Stimulated activated CD4-positive, alpha-beta T cell treated with anti-CD3 and anti-CD28 coated beads, Interleukin-15, amount 100 ng/mL, for 1 hour (primary cell): ENCODE results near the gene CRY1.
"Not testable (repeated sequence)": the region's sequence is repeated elsewhere in the genome, so short reads cannot be mapped to it uniquely, and the experiment has no call there.

Experiments
- DNase-seq, 2 donors: peaks; one replicate each; pipeline ENCODE4 v3.0.0-alpha.2; 2020; ENCODE audit warnings: low read depth in 1 of 2, low spot score in 1 of 2

The CRY1 gene

DNA sequence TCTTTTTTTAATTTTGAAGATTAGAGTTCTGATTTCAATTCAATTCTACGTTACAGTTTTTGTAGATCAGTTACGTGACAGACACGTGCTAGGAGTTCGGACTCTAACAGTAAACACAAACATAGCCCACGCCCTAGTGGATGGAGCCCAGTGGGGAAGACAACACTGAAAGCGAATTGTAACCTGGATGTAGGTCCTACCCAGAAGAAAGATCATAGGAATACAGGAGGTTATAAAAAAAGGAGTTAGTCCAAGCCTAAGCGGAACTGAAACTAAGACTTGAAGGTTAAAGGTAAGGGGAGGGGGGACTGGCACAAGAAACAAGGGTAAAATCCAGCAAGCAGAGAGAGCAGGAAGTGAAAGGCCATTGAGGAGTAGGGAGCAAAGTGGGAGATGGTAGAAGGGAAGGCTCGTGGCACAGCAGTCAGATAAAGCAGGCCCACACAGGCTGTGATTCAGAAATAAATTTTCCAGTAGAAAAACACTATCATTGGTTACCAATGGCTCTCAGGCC is 15.7 kb upstream of the CRY1 start:
- DNase-seq, result no peak

DNA sequence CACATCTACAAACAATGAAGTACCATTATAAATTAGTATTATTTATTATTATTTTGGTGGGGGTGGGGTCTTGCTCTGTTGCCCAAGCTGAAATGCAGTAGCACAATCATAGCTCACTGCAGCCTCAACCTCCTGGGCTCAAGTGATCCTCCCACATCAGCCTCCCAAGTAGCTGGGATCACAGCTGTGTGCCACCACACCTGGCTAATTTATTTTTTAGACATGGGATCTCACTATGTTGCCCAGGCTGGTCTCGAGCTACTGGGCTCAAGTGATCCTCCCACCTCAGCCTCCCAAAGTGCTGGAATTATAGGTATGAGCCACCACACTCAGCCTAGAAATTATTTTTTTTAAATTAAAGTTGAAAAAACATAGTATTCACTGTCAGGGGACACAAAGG is 15.0 kb upstream of the CRY1 start:
- DNase-seq, result not testable (repeated sequence)

DNA sequence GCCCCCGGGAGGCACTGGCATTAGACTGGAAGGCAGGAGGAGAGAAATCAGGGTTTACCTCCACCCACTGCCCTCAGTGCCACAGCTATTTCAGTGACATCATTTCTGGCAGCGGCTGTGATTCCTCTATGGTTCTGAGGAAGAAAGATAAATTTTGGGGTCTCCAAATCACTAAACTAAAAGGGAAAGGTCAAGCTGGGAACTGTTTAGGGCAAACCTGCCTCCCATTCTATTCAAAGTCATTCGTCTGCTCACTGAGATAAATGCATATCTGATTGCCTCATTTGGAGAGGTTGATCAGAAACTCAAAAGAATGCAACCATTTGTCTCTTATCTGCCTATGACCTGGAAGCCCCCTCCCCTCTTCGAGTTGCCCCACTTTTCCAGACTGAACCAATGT is 14.0 kb upstream of the CRY1 start:
- DNase-seq, result no peak

DNA sequence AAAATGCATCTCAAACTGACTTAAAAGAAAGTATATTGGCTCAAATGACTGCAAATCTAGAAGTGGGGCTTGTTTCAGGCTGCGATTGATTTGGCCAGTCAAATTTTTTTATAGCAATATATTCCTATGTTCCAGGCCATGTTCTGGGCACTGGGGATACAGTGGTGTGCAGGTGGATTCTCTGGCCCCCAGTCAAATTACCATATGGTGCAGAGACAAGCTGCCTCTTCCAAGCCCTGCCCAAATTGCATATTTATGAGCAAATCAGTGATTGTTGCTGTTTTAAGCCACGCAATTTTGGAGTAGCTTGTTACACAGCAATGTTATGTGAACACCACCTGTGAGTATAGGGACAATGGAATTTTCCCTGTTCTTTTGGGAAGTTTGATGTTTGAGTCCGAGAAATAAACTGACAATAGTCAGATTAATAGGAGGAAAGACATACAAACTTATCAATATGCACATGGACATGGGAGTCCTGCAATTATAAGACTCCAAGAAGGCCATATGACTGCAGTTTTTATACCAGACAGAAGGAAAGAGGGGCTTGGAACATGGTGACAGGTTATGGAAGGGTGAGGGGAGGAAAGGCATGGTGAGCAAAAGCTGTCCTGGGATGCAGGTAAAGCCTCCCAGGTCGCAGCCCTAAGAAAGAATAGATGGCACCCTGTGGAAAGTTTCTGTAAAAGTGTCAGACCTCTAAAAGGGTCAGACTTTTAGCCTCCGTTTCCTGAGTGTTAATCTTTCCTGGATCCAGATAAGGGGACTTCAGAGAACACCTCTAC is 13.1 kb upstream of the CRY1 start:
- no peak for DNase-seq

DNA sequence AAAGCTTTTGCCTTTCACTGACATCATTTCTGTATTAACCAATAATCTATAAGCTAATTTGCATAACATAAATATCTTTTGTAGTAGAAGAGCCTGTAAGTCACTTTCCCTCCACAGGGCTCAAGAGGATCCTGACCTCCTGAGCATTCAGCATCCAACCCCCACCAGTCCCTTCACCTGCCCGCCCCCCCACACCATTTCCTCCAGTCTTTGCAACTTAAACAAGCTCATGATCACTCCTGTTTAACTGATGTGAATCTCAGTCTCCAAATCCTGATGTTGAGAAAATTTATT is 12.0 kb upstream of the CRY1 start:
- DNase-seq, result no peak

DNA sequence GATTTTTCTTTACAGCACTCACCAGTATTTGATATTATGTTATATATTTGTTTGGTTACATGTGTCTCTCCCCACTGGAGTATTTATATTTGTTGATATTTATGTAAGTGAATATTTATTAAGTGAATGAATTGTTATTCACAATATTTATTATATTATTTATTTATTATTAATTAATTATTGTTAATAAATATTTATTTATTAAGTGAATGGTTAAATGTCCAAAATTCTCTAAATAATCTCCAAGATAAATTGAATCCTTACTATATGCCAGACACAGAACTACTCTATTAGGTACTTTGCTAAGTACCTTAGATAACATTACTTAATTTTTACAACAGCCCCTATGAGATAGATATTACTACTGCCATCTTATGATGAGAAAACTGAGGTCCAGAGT is 10.2 kb upstream of the CRY1 start:
- DNase-seq, result no peak

DNA sequence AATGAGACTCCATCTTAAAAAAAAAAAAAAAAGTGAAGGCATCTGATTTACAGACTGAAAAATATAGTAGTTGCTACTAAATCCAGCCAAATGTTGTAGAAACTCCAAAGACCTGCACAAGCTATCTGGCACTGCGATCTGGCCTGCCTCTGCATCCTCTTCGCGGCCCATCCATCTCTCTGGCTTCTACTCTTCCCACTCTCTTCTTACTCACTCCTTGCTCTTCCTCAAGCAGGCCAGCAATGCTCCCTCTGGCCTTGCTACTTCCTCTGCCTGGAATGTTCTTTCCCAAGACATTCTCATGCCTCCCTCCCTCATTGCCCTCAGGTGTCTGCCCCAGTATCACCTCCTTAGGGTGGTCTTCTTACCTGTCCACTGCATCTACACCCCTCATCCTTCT is 9.7 kb upstream of the CRY1 start:
- no peak for DNase-seq

DNA sequence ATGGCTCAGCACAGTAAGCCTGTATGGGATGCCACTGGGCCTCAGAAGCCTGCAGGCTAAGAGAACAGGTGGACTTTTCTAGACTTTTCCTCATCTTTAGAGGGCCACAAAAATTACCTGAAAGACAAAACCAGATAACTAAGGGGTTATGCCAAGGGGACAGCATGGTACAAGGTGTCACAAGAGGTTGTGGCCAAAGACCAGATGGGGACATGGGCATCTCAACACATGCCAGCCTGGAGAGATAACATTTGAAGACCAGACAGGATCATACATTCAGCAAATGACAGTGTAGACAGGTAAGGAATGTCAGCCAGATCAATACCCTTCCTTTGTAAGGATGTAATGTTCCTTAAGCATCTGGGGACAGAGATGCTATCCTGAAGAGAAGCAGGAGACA is 8.9 kb upstream of the CRY1 start:
- DNase-seq, result no peak

DNA sequence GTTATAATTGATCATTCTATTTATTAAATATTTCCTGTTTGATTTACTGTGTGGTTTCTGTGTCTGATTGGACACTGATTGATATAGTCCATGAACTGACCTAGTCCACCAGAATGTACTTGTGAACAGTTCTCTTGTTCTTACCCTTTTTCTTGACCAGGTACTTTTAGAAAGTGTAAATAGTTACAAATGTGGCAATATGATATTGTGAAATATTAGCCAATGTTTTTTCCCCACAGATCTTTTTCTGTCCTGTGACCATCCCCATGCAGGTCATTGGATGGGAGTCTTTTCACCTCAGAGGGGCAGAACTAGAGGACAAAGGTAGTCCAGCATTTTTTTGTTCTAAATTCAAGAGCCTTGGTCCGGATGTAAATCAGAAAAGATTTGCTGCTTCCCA is 8.3 kb upstream of the CRY1 start:
- DNase-seq, result no peak

DNA sequence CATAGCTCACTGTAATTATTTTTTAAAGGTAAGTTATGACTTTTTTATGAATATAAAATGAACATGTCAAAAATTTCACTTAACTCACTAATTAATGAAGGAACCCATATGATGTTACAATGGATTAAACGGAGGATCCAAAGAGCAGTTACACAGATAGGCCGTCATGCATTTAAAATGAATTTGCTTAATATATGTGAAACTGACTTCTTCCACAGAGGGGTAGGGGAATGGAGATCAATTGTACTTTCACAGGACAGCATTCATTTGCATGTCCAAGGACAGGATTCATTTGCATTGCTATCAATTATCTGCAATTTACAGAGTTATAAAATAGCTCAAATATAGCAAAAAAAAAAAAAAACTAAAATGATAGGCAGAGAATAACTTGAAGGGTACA is 6.6 kb upstream of the CRY1 start:
- DNase-seq, result no peak

DNA sequence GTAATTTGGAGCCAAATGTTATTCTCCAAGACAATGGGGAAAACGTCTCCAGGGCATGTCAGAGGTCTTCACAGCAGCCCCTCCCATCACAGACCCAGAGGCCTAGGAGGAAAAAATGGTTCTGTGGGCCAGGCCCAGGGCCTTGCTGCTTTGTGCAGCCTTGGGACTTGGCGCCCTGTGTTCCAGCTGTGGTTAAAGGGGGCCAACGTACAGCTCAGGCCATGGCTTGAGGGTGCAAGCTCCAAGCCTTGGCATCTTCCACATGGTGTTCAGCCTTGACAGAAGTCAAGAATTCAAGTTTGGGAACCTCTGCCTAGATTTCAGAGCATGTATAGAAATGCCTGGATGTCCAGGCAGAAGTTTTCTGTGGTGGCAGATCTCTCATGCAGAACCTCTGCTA is 3.2 kb upstream of the CRY1 start:
- DNase-seq, result no peak

DNA sequence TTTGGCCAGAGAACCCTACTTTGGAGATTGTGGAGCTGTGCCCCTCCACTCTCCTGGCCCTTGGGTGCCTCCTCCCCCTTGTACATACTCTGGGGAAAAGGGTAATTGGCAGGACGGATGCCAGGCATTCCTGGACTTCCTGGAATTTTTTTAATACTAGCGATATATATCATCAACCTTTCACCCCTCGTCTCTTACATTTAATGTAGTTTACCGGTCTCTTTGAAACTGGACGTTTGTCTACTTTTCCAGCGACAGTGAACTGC is 767 bp upstream of the CRY1 start:
- DNase-seq, result no peak

DNA sequence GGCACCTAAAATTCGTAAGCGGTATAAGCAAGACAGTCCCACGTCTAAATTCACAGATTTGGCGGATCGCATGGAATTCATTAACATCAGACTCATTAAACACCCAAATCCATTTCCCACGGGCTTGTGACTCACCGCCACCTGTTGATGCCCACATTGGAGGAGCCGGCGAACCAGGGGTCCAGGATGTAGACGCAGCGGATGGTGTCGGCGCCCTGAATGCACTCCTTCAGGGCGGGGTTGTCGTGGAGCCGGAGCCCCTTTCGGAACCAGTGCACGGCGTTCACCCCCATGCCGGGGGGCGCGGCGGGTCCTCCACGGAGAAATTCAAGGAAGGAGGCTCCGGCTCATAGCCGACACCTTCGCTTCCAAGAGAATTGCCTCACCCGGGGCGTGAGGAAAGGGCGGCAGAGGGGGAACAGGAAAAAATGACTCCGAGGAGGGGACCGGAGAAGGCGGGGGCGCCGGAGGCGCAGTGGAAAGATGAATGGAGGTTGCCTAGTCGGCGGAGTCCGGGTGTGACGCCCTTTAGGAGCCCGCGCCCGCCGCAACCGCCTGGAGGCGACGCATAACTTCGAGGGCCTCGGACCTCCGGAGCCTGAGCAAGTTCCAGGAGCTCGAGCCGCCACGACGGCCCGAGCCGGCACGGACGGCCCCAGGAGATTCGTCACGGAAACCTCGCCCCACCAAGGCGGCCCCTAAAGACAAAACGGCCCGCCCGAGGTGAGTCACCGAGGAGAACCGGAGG is 506 bp downstream of the CRY1 start:
- DNase-seq, result peak; percentile 57 to 63

DNA sequence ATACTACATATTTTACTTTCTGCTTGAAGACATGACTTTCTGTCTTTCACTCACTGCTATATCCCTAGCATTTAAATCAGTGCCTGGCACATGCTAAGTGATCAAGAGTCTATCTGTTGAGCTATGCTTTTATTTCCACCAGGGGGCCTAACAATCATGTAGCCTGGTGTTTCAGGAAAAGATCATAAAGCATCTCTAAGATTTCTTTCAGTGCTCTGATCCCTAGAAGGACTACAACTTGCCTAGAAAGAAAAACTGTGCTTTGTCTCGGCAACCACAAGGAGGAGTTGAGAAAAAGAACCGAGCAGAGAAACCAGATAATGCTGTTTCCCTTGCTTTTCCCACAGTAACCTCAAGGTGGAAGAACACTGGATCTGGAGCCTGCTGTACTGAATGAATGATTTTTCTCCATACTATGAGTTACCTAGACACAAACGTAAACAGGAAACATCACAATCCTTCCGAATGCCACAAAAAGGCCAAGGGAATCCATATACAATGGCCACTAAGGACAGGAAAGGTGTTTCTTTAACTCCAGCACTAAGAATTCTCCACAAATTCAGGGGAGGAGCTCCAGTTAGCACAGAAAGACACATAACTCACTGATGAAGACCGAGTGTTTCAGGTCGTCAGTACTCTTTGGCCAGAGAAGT is 1.2 kb downstream of the CRY1 start:
- DNase-seq, result no peak

DNA sequence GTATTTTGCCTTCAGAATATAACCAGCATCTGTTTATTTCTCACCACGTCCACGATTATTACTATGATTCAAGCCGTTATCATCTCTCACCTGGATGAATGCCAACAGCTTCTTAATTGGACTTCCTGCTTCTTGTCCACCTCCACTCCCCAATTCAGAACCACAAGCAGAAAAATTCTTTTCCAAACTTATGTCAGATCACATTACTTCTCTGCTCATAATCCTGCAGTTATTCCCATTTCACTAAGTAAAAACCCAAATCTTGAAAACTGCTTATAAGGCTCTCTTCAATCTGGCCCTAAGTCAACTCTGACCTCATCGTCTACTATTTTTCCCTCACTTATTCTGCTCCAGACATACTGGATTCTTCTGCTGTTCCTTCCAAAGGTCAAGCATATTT is 2.0 kb downstream of the CRY1 start:
- DNase-seq, result no peak

DNA sequence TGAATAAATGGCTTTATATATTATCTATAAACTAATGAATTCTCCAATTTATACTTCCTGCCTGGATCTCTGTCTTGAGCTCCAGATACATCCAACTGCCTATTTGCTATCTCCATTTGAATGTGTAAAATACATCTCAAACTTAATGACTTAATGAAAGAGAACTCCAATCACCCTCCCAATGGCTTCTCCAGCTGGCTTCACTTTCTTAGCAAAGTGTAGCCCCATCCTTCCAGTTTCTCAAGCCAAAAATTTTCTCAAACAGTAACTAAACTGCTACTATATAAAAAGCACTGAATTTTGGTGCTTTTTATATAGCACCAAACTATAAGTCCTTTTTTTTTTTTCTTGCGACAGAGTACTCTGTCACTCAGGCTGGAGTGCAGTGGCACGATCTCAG is 2.6 kb downstream of the CRY1 start:
- DNase-seq, result no peak

DNA sequence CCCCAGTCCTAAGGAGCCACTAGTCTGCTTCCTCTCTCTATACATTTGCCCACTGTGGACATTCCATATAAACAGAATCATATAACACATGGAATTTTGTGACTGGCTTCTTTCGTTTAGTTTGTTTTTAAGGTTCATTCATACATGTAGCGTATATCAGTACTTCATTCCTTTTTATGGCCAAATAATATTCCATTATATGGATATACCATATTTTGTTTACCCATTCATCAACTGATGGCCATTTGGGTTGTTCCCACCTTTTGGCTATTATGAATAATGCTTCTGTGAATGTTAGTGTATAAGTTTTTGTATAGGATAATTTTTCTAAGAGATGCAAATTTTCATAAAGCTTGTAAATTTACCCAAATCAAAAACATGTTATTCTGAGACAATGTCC is 4.4 kb downstream of the CRY1 start:
- DNase-seq, result no peak

DNA sequence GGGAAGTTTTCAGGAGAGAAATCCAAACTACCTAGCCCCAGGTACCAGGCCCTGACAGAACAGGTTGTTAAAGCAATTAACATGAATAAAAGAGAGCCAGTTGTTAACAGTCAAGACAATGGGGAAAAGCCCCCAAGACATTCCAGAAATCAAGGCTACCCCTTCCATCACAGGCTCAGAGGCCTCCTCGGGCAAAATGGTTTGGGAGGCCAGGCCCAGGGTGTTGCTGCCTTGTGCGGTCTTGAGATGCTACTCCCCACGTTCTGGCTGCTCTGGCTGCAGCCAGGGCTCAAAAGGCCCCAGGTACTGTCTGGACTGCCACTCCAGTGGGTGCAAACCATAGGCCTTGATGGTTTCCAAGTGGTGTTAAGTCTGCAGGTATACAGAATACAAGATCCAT is 7.0 kb downstream of the CRY1 start:
- DNase-seq, result no peak

DNA sequence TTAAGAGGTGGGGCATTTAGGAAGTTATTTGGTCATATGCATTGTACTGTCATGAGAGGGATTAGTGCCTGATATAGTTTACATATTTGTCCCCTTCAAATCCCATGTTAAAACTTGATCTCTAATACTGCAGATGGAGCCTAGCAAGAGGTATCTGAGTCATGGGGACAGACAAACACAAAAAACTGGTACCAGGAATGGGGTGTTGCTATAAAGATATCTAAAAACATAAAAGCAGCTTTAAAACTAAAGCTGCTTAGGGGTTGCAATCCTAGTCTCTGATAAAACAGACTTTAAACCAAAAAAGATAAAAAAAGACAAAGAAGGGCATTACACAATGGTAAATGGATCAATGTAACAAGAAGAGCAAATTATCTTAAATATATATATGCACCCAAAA is 11.6 kb downstream of the CRY1 start:
- DNase-seq, result no peak

DNA sequence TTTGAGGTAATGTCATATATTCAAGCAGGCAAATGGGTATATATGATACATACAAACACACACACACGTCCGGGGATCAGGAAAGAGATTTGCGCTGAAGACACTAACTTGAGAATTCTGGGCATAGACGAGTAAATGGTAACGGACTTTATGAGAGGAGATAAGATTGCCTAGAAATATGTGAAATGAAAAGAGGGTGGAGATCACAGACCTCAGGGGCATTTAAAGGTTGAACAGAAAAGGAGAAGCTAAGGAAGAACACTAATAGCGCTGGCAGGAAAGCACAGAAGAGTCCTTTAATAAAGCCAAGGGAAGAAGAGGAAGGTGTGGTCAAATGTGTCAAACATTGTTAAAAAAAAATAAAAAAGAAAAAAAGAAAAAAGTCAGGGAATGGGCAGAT is 13.1 kb downstream of the CRY1 start:
- no peak for DNase-seq

DNA sequence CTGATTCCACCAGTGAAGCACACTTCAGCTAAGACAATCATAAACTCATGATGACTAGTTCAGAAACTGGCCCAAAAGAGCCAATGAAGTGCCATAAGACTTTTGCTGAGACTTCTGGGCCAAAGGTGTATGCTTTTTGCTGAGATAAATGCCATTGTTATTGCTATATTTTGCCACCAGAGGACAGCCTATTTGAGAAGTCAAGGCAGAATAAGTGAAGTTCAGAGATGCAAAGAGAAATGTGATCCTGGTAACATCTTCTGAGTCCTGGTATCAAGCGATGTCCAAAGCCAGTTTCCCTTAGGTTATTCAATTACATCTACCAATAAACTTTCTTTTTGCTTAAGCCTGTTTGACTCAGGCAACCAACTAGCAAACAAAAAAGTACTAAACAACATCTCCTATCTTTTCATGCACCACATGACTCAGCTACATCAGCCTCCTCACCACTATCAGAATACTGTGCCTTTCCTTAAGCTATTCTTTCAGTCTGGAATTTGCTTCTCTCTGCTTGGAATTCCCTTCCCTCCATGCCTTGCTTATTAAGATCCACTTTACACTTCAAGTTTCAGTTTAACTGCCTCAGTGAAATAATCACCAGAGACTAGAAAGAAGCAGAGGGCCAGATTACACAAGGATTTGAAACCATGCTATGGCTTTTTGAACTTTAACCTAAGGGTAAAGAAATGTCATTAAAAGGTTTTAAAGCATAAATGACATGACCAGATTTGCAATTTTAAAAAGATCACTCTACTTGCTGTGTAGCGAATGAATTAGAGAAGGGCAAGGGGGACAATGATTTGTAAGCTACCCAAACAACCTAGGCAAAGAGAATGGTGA is 14.0 kb downstream of the CRY1 start:
- no peak for DNase-seq

DNA sequence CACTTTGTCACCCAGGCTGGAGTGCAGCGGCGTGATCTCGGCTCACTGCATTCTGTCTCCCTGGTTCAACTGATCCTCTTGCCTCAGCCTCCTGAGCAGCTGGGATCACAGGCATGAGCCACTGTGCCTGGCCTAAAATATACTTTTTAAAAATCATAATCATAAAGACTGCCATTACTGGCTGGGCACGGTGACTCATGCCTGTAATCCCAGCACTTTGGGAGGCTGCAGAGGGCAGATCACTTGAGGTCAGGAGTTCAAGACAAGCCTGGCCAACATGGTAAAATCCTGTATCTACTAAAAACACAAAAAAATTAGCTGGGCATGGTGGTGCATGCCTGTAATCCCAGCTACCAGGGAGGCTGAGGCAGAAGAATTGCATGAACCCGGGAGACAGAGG is 20.1 kb downstream of the CRY1 start:
- DNase-seq, result not testable (repeated sequence)
